ENCODE results near the gene CRTAP.

Gene CRTAP

GRCh38 chr3:33130144-33130543, 16.3 kb downstream of the CRTAP start:
- TF ChIP-seq POLR2AphosphoS5 (IDR thresholded peaks at IDR 0.05; ENCODE audit: low read depth, low read length) (no peak), REST (IDR thresholded peaks at IDR 0.05; ENCODE audit: insufficient read depth in 1 of 2, low read depth in 2 of 2, low read length in 2 of 2) (no peak), SIN3A (IDR thresholded peaks at IDR 0.05; ENCODE audit: borderline replicate concordance, insufficient read depth, low read length) (no peak)

- TF ChIP-seq POLR2AphosphoS5 (IDR thresholded peaks at IDR 0.05; ENCODE audit: low read depth, low read length) (no peak), TAF1 (IDR thresholded peaks at IDR 0.05; ENCODE audit: borderline replicate concordance, insufficient read depth, low read length) (no peak), REST (IDR thresholded peaks at IDR 0.05; ENCODE audit: insufficient read depth in 1 of 2, low read depth in 2 of 2, low read length in 2 of 2) (no peak), FOXP2 (optimal IDR thresholded peaks at IDR 0.05; ENCODE audit: borderline replicate concordance, extremely low read depth, extremely low read length, insufficient read depth) (no peak), SIN3A (IDR thresholded peaks at IDR 0.05; ENCODE audit: borderline replicate concordance, insufficient read depth, low read length) (no peak)
Observed at GRCh38 chr3:33131331-33132018, 17.7 kb downstream of the CRTAP start.

- no peak for TF ChIP-seq REST (IDR thresholded peaks at IDR 0.05; ENCODE audit: insufficient read depth in 1 of 2, low read depth in 2 of 2, low read length in 2 of 2)
- TF ChIP-seq TAF1 (IDR thresholded peaks at IDR 0.05; ENCODE audit: borderline replicate concordance, insufficient read depth, low read length), result no peak
- no peak for TF ChIP-seq SIN3A (IDR thresholded peaks at IDR 0.05; ENCODE audit: borderline replicate concordance, insufficient read depth, low read length)
- TF ChIP-seq POLR2AphosphoS5 (IDR thresholded peaks at IDR 0.05; ENCODE audit: low read depth, low read length), result no peak
- TF ChIP-seq FOXP2 (optimal IDR thresholded peaks at IDR 0.05; ENCODE audit: borderline replicate concordance, extremely low read depth, extremely low read length, insufficient read depth), result no peak
Observed at GRCh38 chr3:33132019-33132360, 18.2 kb downstream of the CRTAP start.

GRCh38 chr3:33134026-33134625, 20.3 kb downstream of the CRTAP start:
- TF ChIP-seq REST (IDR thresholded peaks at IDR 0.05; ENCODE audit: insufficient read depth in 1 of 2, low read depth in 2 of 2, low read length in 2 of 2) (no peak), POLR2AphosphoS5 (IDR thresholded peaks at IDR 0.05; ENCODE audit: low read depth, low read length) (no peak), SIN3A (IDR thresholded peaks at IDR 0.05; ENCODE audit: borderline replicate concordance, insufficient read depth, low read length) (no peak)

- TF ChIP-seq POLR2AphosphoS5 (IDR thresholded peaks at IDR 0.05; ENCODE audit: low read depth, low read length), result no peak
Observed at GRCh38 chr3:33137691-33138090, 23.9 kb downstream of the CRTAP start.
